Fibroblast of lung (primary cell): ENCODE results near the gene REV1. TPM values are rescaled to one million over a fixed set of nuclear protein-coding genes. Genes with fewer than 3 reads are reported as not detected.

Experiments
- DNase-seq, 2 donors: peaks; one replicate each; pipeline versions ENCODE4 v3.0.0 to v3.0.0-alpha.2; 2010; ENCODE audit warnings: low read depth in 2 of 2
- H2AFZ ChIP-seq: 2 replicates; pipeline ENCODE4 v1.5.1; 2012; ENCODE audit warnings: low read length, control low read depth, inconsistent platforms
- H3K27ac ChIP-seq: 2 replicates; pipeline ENCODE4 v1.5.1; 2011; ENCODE audit warnings: low read length, control low read depth; ENCODE audit not compliant: insufficient read depth
- H3K27me3 ChIP-seq: 2 replicates; pipeline ENCODE4 v1.5.1; 2011; ENCODE audit warnings: mild to moderate bottlenecking, low read length; ENCODE audit not compliant: control insufficient read depth, insufficient read depth
- H3K36me3 ChIP-seq: 2 replicates; pipeline ENCODE4 v1.5.1; 2011; ENCODE audit warnings: low read length; ENCODE audit not compliant: control insufficient read depth, insufficient read depth
- H3K4me1 ChIP-seq: 2 replicates; pipeline ENCODE4 v1.5.1; 2011; ENCODE audit warnings: low read length; ENCODE audit not compliant: control insufficient read depth, insufficient read depth; ENCODE audit errors: extremely low read depth
- H3K4me2 ChIP-seq: 2 replicates; pipeline ENCODE4 v1.5.1; 2011; ENCODE audit warnings: low read length, control low read depth; ENCODE audit not compliant: insufficient read depth; ENCODE audit errors: extremely low read depth
- H3K4me3 ChIP-seq, 4 experiments: fragments of 200-600 bp in 1 of 4; sonication (generic) in 1 of 4; replicated peaks in 1 of 4; 2 replicates each; pipeline ENCODE4 v1.5.1; 2011 to 2016; ENCODE audit warnings: low read length in 4 of 4, low read depth in 3 of 4, mild to moderate bottlenecking in 3 of 4, control low read depth in 2 of 4, inconsistent platforms in 1 of 4, mixed read lengths in 1 of 4; ENCODE audit not compliant: insufficient read depth in 1 of 4; ENCODE audit errors: control extremely low read depth in 1 of 4
- H3K79me2 ChIP-seq: 2 replicates; pipeline ENCODE4 v1.5.1; 2012; ENCODE audit warnings: mild to moderate bottlenecking, low read length, inconsistent platforms; ENCODE audit not compliant: control insufficient read depth, insufficient read depth
- H3K9ac ChIP-seq: 2 replicates; pipeline ENCODE4 v1.5.1; 2011; ENCODE audit warnings: mild to moderate bottlenecking, low read length, control low read depth; ENCODE audit not compliant: insufficient read depth
- H3K9me3 ChIP-seq: 2 replicates; pipeline ENCODE4 v1.5.1; 2012; ENCODE audit warnings: low read depth, low read length; ENCODE audit not compliant: control insufficient read depth, insufficient read depth
- H4K20me1 ChIP-seq: 2 replicates; pipeline ENCODE4 v1.5.1; 2011; ENCODE audit warnings: low read length; ENCODE audit not compliant: control insufficient read depth, insufficient read depth; ENCODE audit errors: extremely low read depth
- CTCF ChIP-seq, 2 donors: IDR thresholded peaks in 1 of 2; conservative IDR thresholded peaks in 1 of 2; 1 replicate in 1 of 2; 2 replicates in 1 of 2; pipeline ENCODE4 v1.5.1; 2011 to 2012; ENCODE audit warnings: low read length in 2 of 2, control low read depth in 1 of 2, inconsistent platforms in 1 of 2, low read depth in 1 of 2, mild to moderate bottlenecking in 1 of 2
- EZH2 ChIP-seq: IDR thresholded peaks from 2 replicates; pipeline ENCODE4 v1.5.1; 2012; ENCODE audit warnings: low read length, control low read depth, mild to moderate bottlenecking; ENCODE audit errors: missing control alignments
- polyA plus RNA-seq, 2 donors: library from polyadenylated mRNA; depleted of rRNA in 1 of 2; stranded (reverse) in 1 of 2; unstranded in 1 of 2; fragments of >200 nt; gene quantifications; 2 replicates each; pipeline ENCODE4 v1.2.1, GENCODE V29; 2011 to 2012; ENCODE audit warnings: missing spikeins in 1 of 2
- total RNA-seq: library from RNA; depleted of rRNA; stranded (reverse); fragments of >200 nt; gene quantifications from 2 replicates; pipeline ENCODE4 v1.2.1, GENCODE V29; 2014

The REV1 gene
- total and polyA plus RNA-seq, 2 donors (not counting 1 experiment from before 2014, with no cell fraction given): 19.3 to 39.3 TPM

- H3K4me2 ChIP-seq: no peak overlapping the region
- H4K20me1 ChIP-seq: no peaks in the 10 kb centered on the region
- DNase-seq: peak in 1 of 2 donors; percentile 77
- TF ChIP-seq CTCF (conservative IDR thresholded peaks at IDR 0.05 in 1 of 2, IDR thresholded peaks at IDR 0.05 in 1 of 2; ENCODE audit: low read depth in 1 of 2, low read length in 2 of 2) (no peak), EZH2 (no peak)
- H2AFZ ChIP-seq: no peak overlapping the region
- no peaks in the 10 kb centered on the region for H3K79me2 ChIP-seq
- no peak overlapping the region for H3K4me3 ChIP-seq
- peaks cover 5% of the 10 kb centered on the region for H3K4me1 ChIP-seq
- H3K36me3 ChIP-seq: peaks cover 3% of the 10 kb centered on the region
- H3K27me3 ChIP-seq: no peaks in the 10 kb centered on the region
- peak overlapping the region; percentile 16 for H3K27ac ChIP-seq
- no peak overlapping the region for H3K9ac ChIP-seq
- H3K9me3 ChIP-seq: no peaks in the 10 kb centered on the region
These were observed 69.0 kb downstream of the REV1 start for GRCh38 chr2:99420751-99421299.

DNA sequence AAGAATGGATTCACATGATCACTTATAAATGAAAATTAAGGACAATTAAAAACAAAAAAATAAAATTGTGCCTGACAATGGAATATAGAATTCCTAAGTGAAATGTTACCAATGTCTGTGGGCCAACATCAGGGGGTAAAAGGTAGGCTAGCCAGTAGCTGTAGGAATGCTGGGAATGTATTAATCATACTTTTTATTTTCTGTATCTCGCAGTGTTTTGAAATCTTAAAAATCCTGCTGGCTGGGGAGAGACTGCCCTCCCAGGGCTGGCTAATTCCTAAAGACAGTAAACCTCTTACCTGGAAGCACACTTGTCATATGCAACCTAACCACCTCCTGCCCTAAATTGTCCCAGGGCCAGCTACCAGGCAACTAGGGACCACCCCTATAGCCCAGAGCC is 69.8 kb downstream of the REV1 start:
- no peak overlapping the region for H3K4me3 ChIP-seq
- H3K27ac ChIP-seq: no peak overlapping the region
- H2AFZ ChIP-seq: no peak overlapping the region
- H4K20me1 ChIP-seq: no peaks in the 10 kb centered on the region
- H3K36me3 ChIP-seq: peaks cover 3% of the 10 kb centered on the region
- H3K4me2 ChIP-seq: no peak overlapping the region
- DNase-seq: peak in 1 of 2 donors; percentile 54
- no peak overlapping the region for H3K9ac ChIP-seq
- no peaks in the 10 kb centered on the region for H3K9me3 ChIP-seq
- TF ChIP-seq CTCF (conservative IDR thresholded peaks at IDR 0.05 in 1 of 2, IDR thresholded peaks at IDR 0.05 in 1 of 2; ENCODE audit: low read depth in 1 of 2, low read length in 2 of 2): no peak
- TF ChIP-seq EZH2: no peak
- H3K27me3 ChIP-seq: no peaks in the 10 kb centered on the region
- no peaks in the 10 kb centered on the region for H3K79me2 ChIP-seq
- H3K4me1 ChIP-seq: peaks cover 3% of the 10 kb centered on the region

DNA sequence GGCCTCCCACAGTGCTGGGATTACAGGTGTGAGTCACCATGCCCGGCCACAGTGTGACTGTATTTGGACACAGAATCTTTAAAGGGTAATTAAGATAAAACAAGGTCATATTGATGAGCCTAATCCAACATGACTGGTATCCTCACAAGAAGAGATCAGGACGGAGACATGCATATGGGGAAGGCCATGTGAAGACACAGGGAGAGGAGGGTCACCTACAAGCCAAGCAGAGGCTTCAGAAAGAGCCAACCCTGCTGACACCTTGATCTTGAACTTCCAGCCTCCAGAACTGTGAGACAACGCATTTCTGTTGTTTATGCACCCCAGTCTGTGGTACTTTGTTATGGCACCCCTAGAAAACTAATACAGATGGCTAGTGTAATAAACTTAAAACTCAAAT is 72.4 kb downstream of the REV1 start:
- Histone ChIP-seq H3K36me3 (peaks cover 5% of the 10 kb centered on the region), H2AFZ (no peak overlapping the region), H3K4me3 (no peak overlapping the region), H3K9ac (no peak overlapping the region), H3K4me1 (peaks cover 3% of the 10 kb centered on the region), H3K27ac (no peak overlapping the region), H3K27me3 (no peaks in the 10 kb centered on the region), H4K20me1 (peaks cover 2% of the 10 kb centered on the region), H3K4me2 (no peak overlapping the region), H3K79me2 (no peaks in the 10 kb centered on the region), H3K9me3 (no peaks in the 10 kb centered on the region)
- no peak for TF ChIP-seq EZH2
- no peak for TF ChIP-seq CTCF (conservative IDR thresholded peaks at IDR 0.05 in 1 of 2, IDR thresholded peaks at IDR 0.05 in 1 of 2; ENCODE audit: low read depth in 1 of 2, low read length in 2 of 2)
- DNase-seq: no peak
